Suprapubic skin (tissue), 4 donors: ENCODE data around the gene ASGR1. TPM values are rescaled to one million over a fixed set of nuclear protein-coding genes. Genes with fewer than 3 reads are reported as not detected.
A peak's percentile ranks its signal among the peaks of the same experiment; 100 is the strongest.

Experiments
- DNase-seq, 2 donors: peaks; one replicate each; pipeline ENCODE4 v3.0.0-alpha.2; 2019; ENCODE audit warnings: low spot score in 2 of 2
- H3K27ac ChIP-seq: fragments of 200-600 bp; sonication (generic); one replicate; pipeline ENCODE4 v1.5.1; 2019
- H3K27me3 ChIP-seq: fragments of 200-600 bp; sonication (generic); one replicate; pipeline ENCODE4 v1.5.1; 2019
- H3K36me3 ChIP-seq: fragments of 200-600 bp; sonication (generic); one replicate; pipeline ENCODE4 v1.5.1; 2019
- H3K4me1 ChIP-seq: fragments of 200-600 bp; sonication (generic); one replicate; pipeline ENCODE4 v1.5.1; 2019
- H3K4me3 ChIP-seq: fragments of 200-600 bp; sonication (generic); one replicate; pipeline ENCODE4 v1.5.1; 2019; ENCODE audit warnings: mild to moderate bottlenecking
- H3K9me3 ChIP-seq: fragments of 200-600 bp; sonication (generic); one replicate; pipeline ENCODE4 v1.5.1; 2019
- CTCF ChIP-seq, 2 donors: fragments of 200-600 bp in 1 of 2; fragments of 450-650 bp in 1 of 2; sonication (generic) in 1 of 2; IDR thresholded peaks; one replicate each; pipeline ENCODE4 v1.5.1; 2016 to 2019; ENCODE audit warnings: antibody characterized with exemption in 2 of 2, mild to moderate bottlenecking in 1 of 2, moderate library complexity in 1 of 2
- EP300 ChIP-seq: sonication (generic); formaldehyde crosslinking; IDR thresholded peaks from one replicate; pipeline ENCODE4 v1.6.1; 2017; ENCODE audit warnings: antibody characterized with exemption
- POLR2A ChIP-seq, 2 donors: fragments of 450-650 bp; IDR thresholded peaks; one replicate each; pipeline ENCODE4 v1.6.1; 2017; ENCODE audit warnings: antibody characterized with exemption in 2 of 2, mild to moderate bottlenecking in 2 of 2, moderate library complexity in 2 of 2
- POLR2AphosphoS5 ChIP-seq, 3 donors: sonication (generic); formaldehyde crosslinking; IDR thresholded peaks; one replicate each; pipeline ENCODE4 v1.6.1; 2017; ENCODE audit warnings: antibody characterized with exemption in 3 of 3
- WGBS: methylation state at CpG from one replicate; pipeline ENCODE4 v1.1.5; 2018; 5-methylcytosine and 5-hydroxymethylcytosine counted together
- total RNA-seq, 4 donors: library from RNA; depleted of rRNA; stranded (reverse); fragments of >200 nt; gene quantifications; one replicate each; pipeline ENCODE4 v1.1.0, GENCODE V29; 2016

ASGR1 gene
- total RNA-seq, 4 donors from 2014 or later = 1.3 to 2.3 (median 2.0) TPM

GRCh38 chr17:7219229-7219811 is 40.1 kb upstream of the ASGR1 start:
- Histone ChIP-seq H3K27ac (peak overlapping the region; percentile 96), H3K4me3 (peak overlapping the region; percentile 96), H3K36me3 (peaks cover 23% of the 10 kb centered on the region), H3K9me3 (no peaks in the 10 kb centered on the region), H3K27me3 (no peaks in the 10 kb centered on the region), H3K4me1 (peaks cover 80% of the 10 kb centered on the region)
- TF ChIP-seq POLR2A (IDR thresholded peaks at IDR 0.05) (no peak), EP300 (no peak), CTCF (IDR thresholded peaks at IDR 0.05) (no peak), POLR2AphosphoS5 (IDR thresholded peaks at IDR 0.05) (no peak)
- DNase-seq = no peak
- 19% methylated on average over 12 of the region's 12 CpGs for WGBS

GRCh38 chr17:7218758-7219157 is 39.6 kb upstream of the ASGR1 start:
- Histone ChIP-seq H3K4me3 (no peak overlapping the region), H3K36me3 (peaks cover 17% of the 10 kb centered on the region), H3K27ac (no peak overlapping the region), H3K27me3 (no peaks in the 10 kb centered on the region), H3K9me3 (no peaks in the 10 kb centered on the region), H3K4me1 (peaks cover 86% of the 10 kb centered on the region)
- no peak for DNase-seq
- 78% methylated on average over 6 of the region's 6 CpGs for WGBS
- TF ChIP-seq POLR2A (IDR thresholded peaks at IDR 0.05) (no peak), POLR2AphosphoS5 (IDR thresholded peaks at IDR 0.05) (no peak), EP300 (no peak), CTCF (IDR thresholded peaks at IDR 0.05) (no peak)

- peak overlapping the region; percentile 50 for H3K4me3 ChIP-seq
- TF ChIP-seq EP300 = no peak
- no peak for TF ChIP-seq POLR2A (IDR thresholded peaks at IDR 0.05)
- TF ChIP-seq CTCF (IDR thresholded peaks at IDR 0.05) = no peak
- no peak for TF ChIP-seq POLR2AphosphoS5 (IDR thresholded peaks at IDR 0.05)
- no peaks in the 10 kb centered on the region for H3K9me3 ChIP-seq
- no peak for DNase-seq
- no peaks in the 10 kb centered on the region for H3K27me3 ChIP-seq
- peaks cover 11% of the 10 kb centered on the region for H3K36me3 ChIP-seq
- peak overlapping the region; percentile 59 for H3K27ac ChIP-seq
- WGBS = 77% methylated on average over 5 of the region's 6 CpGs
- peaks cover 89% of the 10 kb centered on the region for H3K4me1 ChIP-seq
Measured at GRCh38 chr17:7218166-7218565, 39.0 kb upstream of the ASGR1 start.

GRCh38 chr17:7217113-7217987 is 38.2 kb upstream of the ASGR1 start:
- H3K27me3 ChIP-seq = no peaks in the 10 kb centered on the region
- peaks cover 82% of the 10 kb centered on the region for H3K4me1 ChIP-seq
- peaks cover 3% of the 10 kb centered on the region for H3K36me3 ChIP-seq
- no peak for TF ChIP-seq EP300
- no peak for TF ChIP-seq POLR2A (IDR thresholded peaks at IDR 0.05)
- TF ChIP-seq CTCF (IDR thresholded peaks at IDR 0.05) = no peak
- no peak for TF ChIP-seq POLR2AphosphoS5 (IDR thresholded peaks at IDR 0.05)
- no peak for DNase-seq
- peak overlapping the region; percentile 59 for H3K27ac ChIP-seq
- H3K4me3 ChIP-seq = peak overlapping the region; percentile 50
- under 1% methylated on average over 27 of the region's 32 CpGs for WGBS
- H3K9me3 ChIP-seq = no peaks in the 10 kb centered on the region
